ENCODE data around the gene COLEC11. TPM values are rescaled to one million over a fixed set of nuclear protein-coding genes. Genes with fewer than 3 reads are reported as not detected.

The COLEC11 gene
- total and polyA plus RNA-seq, 2 of the 13 experiments (the other 11 are each of a cell fraction or from before 2014, with no cell fraction given): 1.5 to 3.0 TPM

DNA sequence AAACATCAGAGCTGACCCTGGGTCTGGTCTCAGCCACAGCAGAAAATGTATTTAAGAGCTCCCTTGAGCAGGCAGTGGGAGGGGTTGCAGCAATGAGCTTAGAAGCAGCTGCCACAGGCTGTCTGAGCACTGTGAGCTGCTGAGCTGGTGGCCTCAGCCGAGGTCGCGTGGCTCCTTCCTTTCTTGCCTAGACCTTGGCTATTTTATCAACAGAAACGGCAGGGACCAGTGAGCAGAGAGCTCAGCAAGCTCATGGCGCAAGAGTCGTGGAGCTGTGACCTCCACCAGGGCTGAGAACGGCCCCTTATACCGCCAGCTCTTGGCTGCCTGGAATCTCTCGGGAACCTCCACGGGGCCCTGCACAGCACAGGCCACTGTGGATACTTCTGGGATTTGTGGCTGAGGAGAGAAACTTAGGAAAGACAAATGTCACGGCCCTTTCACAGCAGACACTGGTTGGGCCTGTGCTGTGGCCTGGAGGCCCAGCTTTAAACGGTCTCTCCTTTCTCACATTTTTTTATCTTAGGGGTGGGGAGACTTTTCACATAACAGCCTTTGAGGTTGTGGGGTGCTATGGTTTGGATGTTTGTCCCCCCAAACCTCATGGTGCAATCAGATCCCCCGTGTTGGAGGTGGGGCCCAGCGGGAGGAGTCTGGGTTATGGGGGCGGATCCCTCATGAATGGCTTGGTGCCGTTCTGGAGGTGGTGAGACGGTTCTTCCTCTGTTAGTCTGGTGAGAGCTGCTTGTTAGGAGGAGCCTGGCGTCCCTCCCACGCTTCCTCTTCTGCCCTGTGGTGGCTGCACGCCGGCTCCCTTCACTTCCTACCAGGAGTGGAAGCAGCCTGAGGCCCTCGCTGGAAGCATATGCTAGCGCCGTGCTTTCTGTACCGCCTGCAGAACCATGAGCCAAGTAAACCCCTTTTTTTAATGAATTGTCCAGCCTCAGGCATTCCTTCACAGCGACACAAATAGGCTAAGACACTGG is 64.8 kb downstream of the COLEC11 start (continued):
- TF ChIP-seq, protein P1, sequence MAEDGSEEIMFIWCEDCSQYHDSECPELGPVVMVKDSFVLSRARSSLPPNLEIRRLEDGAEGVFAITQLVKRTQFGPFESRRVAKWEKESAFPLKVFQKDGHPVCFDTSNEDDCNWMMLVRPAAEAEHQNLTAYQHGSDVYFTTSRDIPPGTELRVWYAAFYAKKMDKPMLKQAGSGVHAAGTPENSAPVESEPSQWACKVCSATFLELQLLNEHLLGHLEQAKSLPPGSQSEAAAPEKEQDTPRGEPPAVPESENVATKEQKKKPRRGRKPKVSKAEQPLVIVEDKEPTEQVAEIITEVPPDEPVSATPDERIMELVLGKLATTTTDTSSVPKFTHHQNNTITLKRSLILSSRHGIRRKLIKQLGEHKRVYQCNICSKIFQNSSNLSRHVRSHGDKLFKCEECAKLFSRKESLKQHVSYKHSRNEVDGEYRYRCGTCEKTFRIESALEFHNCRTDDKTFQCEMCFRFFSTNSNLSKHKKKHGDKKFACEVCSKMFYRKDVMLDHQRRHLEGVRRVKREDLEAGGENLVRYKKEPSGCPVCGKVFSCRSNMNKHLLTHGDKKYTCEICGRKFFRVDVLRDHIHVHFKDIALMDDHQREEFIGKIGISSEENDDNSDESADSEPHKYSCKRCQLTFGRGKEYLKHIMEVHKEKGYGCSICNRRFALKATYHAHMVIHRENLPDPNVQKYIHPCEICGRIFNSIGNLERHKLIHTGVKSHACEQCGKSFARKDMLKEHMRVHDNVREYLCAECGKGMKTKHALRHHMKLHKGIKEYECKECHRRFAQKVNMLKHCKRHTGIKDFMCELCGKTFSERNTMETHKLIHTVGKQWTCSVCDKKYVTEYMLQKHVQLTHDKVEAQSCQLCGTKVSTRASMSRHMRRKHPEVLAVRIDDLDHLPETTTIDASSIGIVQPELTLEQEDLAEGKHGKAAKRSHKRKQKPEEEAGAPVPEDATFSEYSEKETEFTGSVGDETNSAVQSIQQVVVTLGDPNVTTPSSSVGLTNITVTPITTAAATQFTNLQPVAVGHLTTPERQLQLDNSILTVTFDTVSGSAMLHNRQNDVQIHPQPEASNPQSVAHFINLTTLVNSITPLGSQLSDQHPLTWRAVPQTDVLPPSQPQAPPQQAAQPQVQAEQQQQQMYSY (CRISPR knock-in tag; IDR thresholded peaks at IDR 0.05): no peak
- TF ChIP-seq FOXK2 (IDR thresholded peaks at IDR 0.05) (no peak), KAT7 (CRISPR knock-in tag; IDR thresholded peaks at IDR 0.05; ENCODE audit: borderline replicate concordance) (peak; percentile 51; the same call in 1 of the 2 replicates), ZKSCAN1 (IDR thresholded peaks at IDR 0.05; ENCODE audit: low read length) (no peak), MYNN (CRISPR knock-in tag; IDR thresholded peaks at IDR 0.05; ENCODE audit: low read depth) (no peak), MTA1 (CRISPR knock-in tag; IDR thresholded peaks at IDR 0.05; ENCODE audit: borderline replicate concordance) (peak; percentile 58; the same call in 1 of the 2 replicates), NRL (CRISPR knock-in tag; IDR thresholded peaks at IDR 0.05; ENCODE audit: borderline replicate concordance) (peak; percentile 67; the same call in 1 of the 2 replicates), ZMYM3 (CRISPR knock-in tag; IDR thresholded peaks at IDR 0.05) (peak; percentile 71), SMAD9 (CRISPR knock-in tag; IDR thresholded peaks at IDR 0.05) (no peak), CC2D1A (CRISPR knock-in tag; IDR thresholded peaks at IDR 0.05) (no peak), ZFP41 (CRISPR knock-in tag; IDR thresholded peaks at IDR 0.05; ENCODE audit: borderline replicate concordance) (no peak), FOXC1 (CRISPR knock-in tag; IDR thresholded peaks at IDR 0.05; ENCODE audit: borderline replicate concordance) (peak; percentile 77), ZNF678 (CRISPR knock-in tag; IDR thresholded peaks at IDR 0.05) (no peak), FOSL2 (CRISPR knock-in tag; IDR thresholded peaks at IDR 0.05) (peak; percentile 24; the same call in 1 of the 2 replicates), ZIK1 (CRISPR knock-in tag; IDR thresholded peaks at IDR 0.05; ENCODE audit: borderline replicate concordance, low read depth) (0 out of 2 replicates have a peak, but pooled peaks have one; percentile 37), ZNF296 (CRISPR knock-in tag; conservative IDR thresholded peaks at IDR 0.05) (no peak)
- TF ChIP-seq, protein P2, sequence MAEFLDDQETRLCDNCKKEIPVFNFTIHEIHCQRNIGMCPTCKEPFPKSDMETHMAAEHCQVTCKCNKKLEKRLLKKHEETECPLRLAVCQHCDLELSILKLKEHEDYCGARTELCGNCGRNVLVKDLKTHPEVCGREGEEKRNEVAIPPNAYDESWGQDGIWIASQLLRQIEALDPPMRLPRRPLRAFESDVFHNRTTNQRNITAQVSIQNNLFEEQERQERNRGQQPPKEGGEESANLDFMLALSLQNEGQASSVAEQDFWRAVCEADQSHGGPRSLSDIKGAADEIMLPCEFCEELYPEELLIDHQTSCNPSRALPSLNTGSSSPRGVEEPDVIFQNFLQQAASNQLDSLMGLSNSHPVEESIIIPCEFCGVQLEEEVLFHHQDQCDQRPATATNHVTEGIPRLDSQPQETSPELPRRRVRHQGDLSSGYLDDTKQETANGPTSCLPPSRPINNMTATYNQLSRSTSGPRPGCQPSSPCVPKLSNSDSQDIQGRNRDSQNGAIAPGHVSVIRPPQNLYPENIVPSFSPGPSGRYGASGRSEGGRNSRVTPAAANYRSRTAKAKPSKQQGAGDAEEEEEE (CRISPR knock-in tag; IDR thresholded peaks at IDR 0.05; ENCODE audit: borderline replicate concordance): no peak
- TF ChIP-seq, protein P3, sequence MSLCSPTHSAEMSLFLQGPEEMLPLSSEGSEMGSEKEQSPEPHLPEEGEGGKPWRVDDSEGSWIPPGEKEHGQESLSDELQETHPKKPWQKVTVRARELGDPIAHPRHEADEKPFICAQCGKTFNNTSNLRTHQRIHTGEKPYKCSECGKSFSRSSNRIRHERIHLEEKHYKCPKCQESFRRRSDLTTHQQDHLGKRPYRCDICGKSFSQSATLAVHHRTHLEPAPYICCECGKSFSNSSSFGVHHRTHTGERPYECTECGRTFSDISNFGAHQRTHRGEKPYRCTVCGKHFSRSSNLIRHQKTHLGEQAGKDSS (CRISPR knock-in tag; IDR thresholded peaks at IDR 0.05; ENCODE audit: borderline replicate concordance, low read depth): peak; percentile 66; the same call in 1 of the 2 replicates
- TF ChIP-seq, protein P4, sequence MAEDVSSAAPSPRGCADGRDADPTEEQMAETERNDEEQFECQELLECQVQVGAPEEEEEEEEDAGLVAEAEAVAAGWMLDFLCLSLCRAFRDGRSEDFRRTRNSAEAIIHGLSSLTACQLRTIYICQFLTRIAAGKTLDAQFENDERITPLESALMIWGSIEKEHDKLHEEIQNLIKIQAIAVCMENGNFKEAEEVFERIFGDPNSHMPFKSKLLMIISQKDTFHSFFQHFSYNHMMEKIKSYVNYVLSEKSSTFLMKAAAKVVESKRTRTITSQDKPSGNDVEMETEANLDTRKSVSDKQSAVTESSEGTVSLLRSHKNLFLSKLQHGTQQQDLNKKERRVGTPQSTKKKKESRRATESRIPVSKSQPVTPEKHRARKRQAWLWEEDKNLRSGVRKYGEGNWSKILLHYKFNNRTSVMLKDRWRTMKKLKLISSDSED (CRISPR knock-in tag; IDR thresholded peaks at IDR 0.05): no peak
